Prostate gland (tissue), 2 donors: ENCODE results near the gene MYL12A. TPM values are rescaled to one million over a fixed set of nuclear protein-coding genes. Genes with fewer than 3 reads are reported as not detected.
"Not testable (repeated sequence)": the region's sequence is repeated elsewhere in the genome, so short reads cannot be mapped to it uniquely, and the experiment has no call there.

ENCODE experiments used
- DNase-seq: peaks from one replicate; pipeline ENCODE4 v3.0.0-alpha.2; 2019; ENCODE audit warnings: low spot score
- H3K27ac ChIP-seq, 2 donors: fragments of 200-600 bp; sonication (generic); 2 replicates each; pipeline ENCODE4 v1.5.1; 2017 to 2019
- H3K27me3 ChIP-seq: fragments of 200-600 bp; sonication (generic); replicated peaks from 2 replicates; pipeline ENCODE4 v1.5.1; 2019; ENCODE audit not compliant: insufficient read depth
- H3K36me3 ChIP-seq, 2 donors: fragments of 200-600 bp; sonication (generic); 1 replicate in 1 of 2; 2 replicates in 1 of 2; pipeline versions ENCODE4 v1.5.1 to v1.8.1; 2017 to 2019
- H3K4me1 ChIP-seq: fragments of 200-600 bp; sonication (generic); replicated peaks from 2 replicates; pipeline ENCODE4 v1.5.1; 2019
- H3K4me3 ChIP-seq, 2 donors: fragments of 200-600 bp; sonication (generic); 2 replicates each; pipeline ENCODE4 v1.5.1; 2017 to 2019
- H3K9me3 ChIP-seq: fragments of 200-600 bp; sonication (generic); 2 replicates; pipeline ENCODE4 v1.5.1; 2017
- POLR2A ChIP-seq: fragments of 450-650 bp; IDR thresholded peaks from one replicate; pipeline ENCODE4 v1.6.1; 2016; ENCODE audit warnings: antibody characterized with exemption, mild to moderate bottlenecking
- POLR2AphosphoS5 ChIP-seq: sonication (generic); formaldehyde crosslinking; IDR thresholded peaks from one replicate; pipeline ENCODE4 v1.6.1; 2017; ENCODE audit warnings: antibody characterized with exemption
- WGBS: methylation state at CpG from one replicate; pipeline ENCODE4 v1.1.5; 2018; 5-methylcytosine and 5-hydroxymethylcytosine counted together
- intact Hi-C: fragments of 100-400 bp; cut with DNase I; formaldehyde crosslinking; loops from one replicate; pipeline ENCODE4 v1.14.2; 2022
- total RNA-seq, 2 donors: library from RNA; depleted of rRNA; stranded (reverse); fragments of >200 nt; gene quantifications; one replicate each; pipeline ENCODE4 v1.1.0, GENCODE V29; 2016
- TF ChIP-seq, protein P1 (sequence below), 4 experiments: fragments of 200-600 bp in 2 of 4; fragments of 450-650 bp in 2 of 4; sonication (generic) in 2 of 4; IDR thresholded peaks; 1 replicate in 3 of 4; 2 replicates in 1 of 4; pipeline ENCODE4 v1.5.1; 2016 to 2019; ENCODE audit warnings: antibody characterized with exemption in 4 of 4, mild to moderate bottlenecking in 2 of 4, moderate library complexity in 2 of 4

MYL12A gene
- total RNA-seq = 100 to 1,000 TPM; 245 to 267 TPM

- no peaks in the 10 kb centered on the region for H3K36me3 ChIP-seq
- peak within 1 kb of the TSS; percentile 99 for H3K27ac ChIP-seq
- DNase-seq = peak; percentile 97
- H3K4me3 ChIP-seq = peak within 1 kb of the TSS; percentile 91 to 96
- WGBS = under 1% methylated on average over 58 of the region's 65 CpGs
- TF ChIP-seq, protein P1, sequence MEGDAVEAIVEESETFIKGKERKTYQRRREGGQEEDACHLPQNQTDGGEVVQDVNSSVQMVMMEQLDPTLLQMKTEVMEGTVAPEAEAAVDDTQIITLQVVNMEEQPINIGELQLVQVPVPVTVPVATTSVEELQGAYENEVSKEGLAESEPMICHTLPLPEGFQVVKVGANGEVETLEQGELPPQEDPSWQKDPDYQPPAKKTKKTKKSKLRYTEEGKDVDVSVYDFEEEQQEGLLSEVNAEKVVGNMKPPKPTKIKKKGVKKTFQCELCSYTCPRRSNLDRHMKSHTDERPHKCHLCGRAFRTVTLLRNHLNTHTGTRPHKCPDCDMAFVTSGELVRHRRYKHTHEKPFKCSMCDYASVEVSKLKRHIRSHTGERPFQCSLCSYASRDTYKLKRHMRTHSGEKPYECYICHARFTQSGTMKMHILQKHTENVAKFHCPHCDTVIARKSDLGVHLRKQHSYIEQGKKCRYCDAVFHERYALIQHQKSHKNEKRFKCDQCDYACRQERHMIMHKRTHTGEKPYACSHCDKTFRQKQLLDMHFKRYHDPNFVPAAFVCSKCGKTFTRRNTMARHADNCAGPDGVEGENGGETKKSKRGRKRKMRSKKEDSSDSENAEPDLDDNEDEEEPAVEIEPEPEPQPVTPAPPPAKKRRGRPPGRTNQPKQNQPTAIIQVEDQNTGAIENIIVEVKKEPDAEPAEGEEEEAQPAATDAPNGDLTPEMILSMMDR (IDR thresholded peaks at IDR 0.05) = no peak
- peak; percentile 92 for TF ChIP-seq POLR2AphosphoS5
- TF ChIP-seq POLR2A = peak; percentile 86
- no peaks in the 10 kb centered on the region for H3K27me3 ChIP-seq
- H3K9me3 ChIP-seq = no peaks in the 10 kb centered on the region
- H3K4me1 ChIP-seq = no peaks in the 10 kb centered on the region
- intact Hi-C loops = loop anchor here (2.0 to 5.0 kb wide), 4 partner anchors 95 to 315 kb away; partner anchors contain the start of gene LPIN2
Observed at GRCh38 chr18:3247240-3248061, at the start of gene MYL12A. TSS of gene MYL12A (plus strand) at chr18:3247801. CDS start at chr18:3253248, 5,447 bp downstream.

DNA sequence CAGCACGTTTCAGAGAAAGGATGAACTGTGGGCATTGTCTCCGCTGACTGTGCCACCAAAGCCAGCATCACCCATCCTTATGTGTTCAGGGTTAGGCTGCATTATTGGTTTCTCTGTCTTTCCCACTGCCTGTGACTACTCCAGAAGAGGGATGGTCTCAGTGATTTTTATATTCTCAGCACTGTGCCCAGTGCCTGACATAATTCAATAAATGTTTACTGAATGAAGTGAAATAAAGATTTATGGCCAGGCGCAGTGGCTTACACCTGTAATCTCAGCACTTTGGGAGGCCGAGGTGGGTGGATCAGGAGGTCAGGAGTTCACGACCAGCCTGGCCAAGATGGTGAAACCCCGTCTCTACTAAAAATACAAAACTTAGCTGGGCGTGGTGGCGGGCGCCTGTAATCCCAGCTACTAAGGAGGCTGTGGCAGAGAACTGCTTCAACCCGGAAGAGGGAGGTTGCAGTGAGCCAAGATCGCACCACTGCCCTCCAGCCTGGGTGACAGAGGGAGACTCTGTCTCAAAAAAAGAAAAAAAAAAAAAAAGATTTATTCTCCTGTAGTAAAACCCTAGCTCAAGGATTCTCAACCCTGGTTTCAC, 49.2 kb upstream of the MYL12A start:
- H3K27ac ChIP-seq, H3K4me1 ChIP-seq, H3K36me3 ChIP-seq, DNase-seq, intact Hi-C loops, H3K4me3 ChIP-seq, H3K27me3 ChIP-seq, H3K9me3 ChIP-seq: not testable (repeated sequence)
- 90% methylated on average over 11 of the region's 11 CpGs for WGBS

DNA sequence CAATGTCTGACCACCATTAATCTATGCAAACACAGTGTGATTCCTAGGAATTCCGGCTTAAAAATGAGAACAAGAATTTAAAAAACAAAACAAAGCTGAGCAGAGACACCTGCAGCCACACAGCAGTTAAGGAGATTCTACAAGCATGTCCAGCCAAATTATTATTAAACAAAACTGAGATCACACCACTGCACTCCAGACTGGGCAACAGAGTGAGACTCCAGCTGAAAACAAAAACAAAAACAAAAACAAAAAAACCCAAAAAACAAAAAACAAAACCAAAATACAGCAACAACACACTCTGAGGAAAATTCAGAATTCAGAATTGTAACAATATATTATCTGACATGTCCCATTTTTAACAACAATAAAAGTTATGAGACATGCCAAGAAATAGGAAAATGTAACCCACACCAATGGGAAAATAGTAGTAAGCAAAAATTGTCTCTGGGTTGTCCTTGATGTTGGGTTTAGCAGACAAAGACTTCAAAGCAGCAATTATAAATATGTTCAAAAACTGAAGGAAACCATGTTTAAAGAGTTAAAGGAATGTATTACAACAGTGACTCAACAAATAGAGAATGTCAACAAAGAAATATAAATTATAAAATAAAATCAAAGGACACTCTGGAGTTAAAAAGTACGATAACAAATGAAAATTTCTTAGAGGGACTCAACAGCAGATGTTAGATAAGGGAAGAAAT, 47.5 kb upstream of the MYL12A start:
- Histone ChIP-seq H3K9me3 (no peaks in the 10 kb centered on the region), H3K4me1 (no peaks in the 10 kb centered on the region), H3K4me3 (no peak overlapping the region), H3K27me3 (no peaks in the 10 kb centered on the region), H3K27ac (no peak overlapping the region), H3K36me3 (no peaks in the 10 kb centered on the region)
- TF ChIP-seq POLR2A = no peak
- TF ChIP-seq POLR2AphosphoS5 = no peak
- TF ChIP-seq, protein P1 (IDR thresholded peaks at IDR 0.05) = no peak
- 46% methylated on average over 2 of the region's 2 CpGs for WGBS
- no peak for DNase-seq
- intact Hi-C loops = no loop called here

DNA sequence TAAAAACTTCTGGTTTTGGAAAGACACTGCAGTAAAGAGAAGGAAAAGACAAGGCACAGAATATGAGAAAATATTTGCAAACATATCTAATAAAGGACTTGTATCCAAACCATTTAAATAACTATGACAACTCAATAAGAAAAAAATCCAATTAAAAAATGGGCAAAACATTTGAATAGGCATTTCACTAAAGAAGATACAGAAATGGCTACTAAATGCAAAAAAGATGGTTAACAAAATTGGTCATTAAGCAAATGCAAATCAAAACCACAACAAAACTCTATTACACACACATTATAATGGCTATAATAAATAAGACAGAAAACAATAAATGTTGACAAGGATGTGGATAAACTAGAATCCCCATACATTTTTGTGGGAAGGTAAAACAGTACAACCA, 42.4 kb upstream of the MYL12A start:
- Histone ChIP-seq H3K27me3 (no peaks in the 10 kb centered on the region), H3K27ac (no peak overlapping the region), H3K4me1 (no peaks in the 10 kb centered on the region), H3K9me3 (no peaks in the 10 kb centered on the region), H3K36me3 (no peaks in the 10 kb centered on the region), H3K4me3 (no peak overlapping the region)
- intact Hi-C loops = no loop called here
- no peak for DNase-seq
- TF ChIP-seq, protein P1 (IDR thresholded peaks at IDR 0.05) = no peak
- TF ChIP-seq POLR2A = no peak
- no peak for TF ChIP-seq POLR2AphosphoS5

- Histone ChIP-seq H3K4me1 (no peaks in the 10 kb centered on the region), H3K9me3 (no peaks in the 10 kb centered on the region), H3K36me3 (no peaks in the 10 kb centered on the region), H3K27me3 (no peaks in the 10 kb centered on the region), H3K27ac (no peak overlapping the region), H3K4me3 (no peak overlapping the region)
- no peak for DNase-seq
- intact Hi-C loops = no loop called here
- TF ChIP-seq, protein P1 (IDR thresholded peaks at IDR 0.05) = no peak
- TF ChIP-seq POLR2A = no peak
- TF ChIP-seq POLR2AphosphoS5 = no peak
- WGBS = 73% methylated on average over 2 of the region's 2 CpGs
Observed at GRCh38 chr18:3207565-3207964, 40.0 kb upstream of the MYL12A start.
